ENCODE data around the gene FILIP1. TPM values are rescaled to one million over a fixed set of nuclear protein-coding genes. Genes with fewer than 3 reads are reported as not detected.

FILIP1 gene
- total RNA-seq, 5 donors from 2014 or later (not counting 1 experiment from before 2014, with no cell fraction given), result 0.07 to 0.09 TPM; not detected in 3

- H3K27me3 ChIP-seq (replicated peaks in 1 of 2; ENCODE audit: control insufficient read depth in 2 of 2, extremely low read depth in 1 of 2, insufficient read depth in 2 of 2, low read length in 1 of 2), result peaks cover 3 to 4% of the 10 kb centered on the region in 2 experiments
- peaks cover 4 to 7% (median 5%) of the 10 kb centered on the region in 3 donors for H3K4me1 Mint-ChIP-seq
- CTCF ChIA-PET, result no interaction called here
- peaks cover 0 to 9% of the 10 kb centered on the region in 2 experiments for H3K4me1 ChIP-seq (ENCODE audit: control insufficient read depth in 1 of 2, extremely low read depth in 1 of 2, insufficient read depth in 2 of 2, low read length in 2 of 2)
- H3K36me3 ChIP-seq (ENCODE audit: control insufficient read depth in 2 of 2, extremely low read depth in 1 of 2, insufficient read depth in 1 of 2, low read length in 1 of 2), result no peaks in the 10 kb centered on the region
- H3K4me3 Mint-ChIP-seq, result no peak overlapping the region
- DNase-seq (no peak), ATAC-seq (replicated peaks in 1 of 4) (no peak)
- no peaks in the 10 kb centered on the region for H3K9me3 ChIP-seq
- H3K27ac ChIP-seq (ENCODE audit: low read length), result no peak overlapping the region
- H3K4me3 ChIP-seq (ENCODE audit: control insufficient read depth in 1 of 2, extremely low read depth in 1 of 2, low read length in 1 of 2), result no peak overlapping the region
- no peaks in the 10 kb centered on the region for H3K9me3 Mint-ChIP-seq
- POLR2A ChIA-PET, result interaction anchor here in 1 of 2 donors (0.5 kb wide), 1 partner anchor 115 kb away, joined by 5 read pairs; no protein-coding TSS in a partner anchor
- H3K27ac Mint-ChIP-seq, result no peak overlapping the region
- peaks cover 3 to 12% of the 10 kb centered on the region in 2 donors for H3K27me3 Mint-ChIP-seq
- WGBS (ENCODE audit: insufficient coverage), result 96% methylated on average over 3 of the region's 4 CpGs
- H3K36me3 Mint-ChIP-seq, result no peaks in the 10 kb centered on the region
Measured at GRCh38 chr6:75499640-75500039, 6.0 kb upstream of the FILIP1 start.

GRCh38 chr6:75498862-75499261, 5.3 kb upstream of the FILIP1 start:
- CTCF ChIA-PET, result no interaction called here
- Mint-ChIP-seq H3K36me3 (no peaks in the 10 kb centered on the region), H3K27me3 (peaks cover 8 to 15% of the 10 kb centered on the region in 2 donors), H3K4me1 (peaks cover 4 to 9% (median 5%) of the 10 kb centered on the region in 3 donors), H3K4me3 (no peak overlapping the region), H3K27ac (no peak overlapping the region), H3K9me3 (no peaks in the 10 kb centered on the region)
- no peak overlapping the region for H3K27ac ChIP-seq (ENCODE audit: low read length)
- POLR2A ChIA-PET, result no interaction called here
- peaks cover 3 to 4% of the 10 kb centered on the region in 2 experiments for H3K27me3 ChIP-seq (replicated peaks in 1 of 2; ENCODE audit: control insufficient read depth in 2 of 2, extremely low read depth in 1 of 2, insufficient read depth in 2 of 2, low read length in 1 of 2)
- H3K36me3 ChIP-seq (ENCODE audit: control insufficient read depth in 2 of 2, extremely low read depth in 1 of 2, insufficient read depth in 1 of 2, low read length in 1 of 2), result no peaks in the 10 kb centered on the region
- H3K9me3 ChIP-seq, result no peaks in the 10 kb centered on the region
- ATAC-seq (replicated peaks in 1 of 4) (no peak), DNase-seq (no peak)
- WGBS (ENCODE audit: insufficient coverage), result no CpG with 5 or more reads among the region's 1 CpG
- H3K4me1 ChIP-seq (ENCODE audit: control insufficient read depth in 1 of 2, extremely low read depth in 1 of 2, insufficient read depth in 2 of 2, low read length in 2 of 2), result peaks cover 0 to 9% of the 10 kb centered on the region in 2 experiments
- H3K4me3 ChIP-seq (ENCODE audit: control insufficient read depth in 1 of 2, extremely low read depth in 1 of 2, low read length in 1 of 2), result no peak overlapping the region

- Histone ChIP-seq H3K9me3 (no peaks in the 10 kb centered on the region), H3K36me3 (ENCODE audit: control insufficient read depth in 2 of 2, extremely low read depth in 1 of 2, insufficient read depth in 1 of 2, low read length in 1 of 2) (no peaks in the 10 kb centered on the region), H3K4me3 (ENCODE audit: control insufficient read depth in 1 of 2, extremely low read depth in 1 of 2, low read length in 1 of 2) (no peak overlapping the region), H3K4me1 (ENCODE audit: control insufficient read depth in 1 of 2, extremely low read depth in 1 of 2, insufficient read depth in 2 of 2, low read length in 2 of 2) (peaks cover 0 to 9% of the 10 kb centered on the region in 2 experiments), H3K27me3 (replicated peaks in 1 of 2; ENCODE audit: control insufficient read depth in 2 of 2, extremely low read depth in 1 of 2, insufficient read depth in 2 of 2, low read length in 1 of 2) (peaks cover 4 to 5% of the 10 kb centered on the region in 2 experiments), H3K27ac (ENCODE audit: low read length) (no peak overlapping the region)
- no peak for DNase-seq
- Mint-ChIP-seq H3K36me3 (no peaks in the 10 kb centered on the region), H3K4me3 (no peak overlapping the region), H3K27ac (no peak overlapping the region), H3K27me3 (peaks cover 9 to 20% of the 10 kb centered on the region in 2 donors), H3K9me3 (no peaks in the 10 kb centered on the region), H3K4me1 (peaks cover 4 to 9% (median 5%) of the 10 kb centered on the region in 3 donors)
- ChIA-PET POLR2A (no interaction called here), CTCF (no interaction called here)
- WGBS (ENCODE audit: insufficient coverage), result 100% methylated on average over 2 of the region's 3 CpGs
- ATAC-seq (replicated peaks in 1 of 4), result no peak
Measured at GRCh38 chr6:75497994-75498393, 4.4 kb upstream of the FILIP1 start.

- CTCF ChIA-PET, result interaction anchor here (0.6 kb wide), 3 partner anchors 288 to 1895 kb away, joined by 3 to 6 read pairs (median 3); no protein-coding TSS in a partner anchor
Measured at GRCh38 chr6:75495011-75495410, 1.4 kb upstream of the FILIP1 start.

GRCh38 chr6:75494290-75494689, 690 bp upstream of the FILIP1 start:
- POLR2A ChIA-PET, result interaction anchor here in 1 of 2 donors (0.8 kb wide), 1 partner anchor 42 kb away, joined by 5 read pairs; no protein-coding TSS in a partner anchor
- no peaks in the 10 kb centered on the region for H3K9me3 Mint-ChIP-seq
- Histone ChIP-seq H3K9me3 (no peaks in the 10 kb centered on the region), H3K4me1 (ENCODE audit: control insufficient read depth in 1 of 2, extremely low read depth in 1 of 2, insufficient read depth in 2 of 2, low read length in 2 of 2) (peaks cover 0 to 9% of the 10 kb centered on the region in 2 experiments), H3K4me3 (ENCODE audit: control insufficient read depth in 1 of 2, extremely low read depth in 1 of 2, low read length in 1 of 2) (no peak overlapping the region), H3K36me3 (ENCODE audit: control insufficient read depth in 2 of 2, extremely low read depth in 1 of 2, insufficient read depth in 1 of 2, low read length in 1 of 2) (no peaks in the 10 kb centered on the region), H3K27me3 (replicated peaks in 1 of 2; ENCODE audit: control insufficient read depth in 2 of 2, extremely low read depth in 1 of 2, insufficient read depth in 2 of 2, low read length in 1 of 2) (peaks cover 2 to 4% of the 10 kb centered on the region in 2 experiments), H3K27ac (ENCODE audit: low read length) (no peak overlapping the region)
- H3K36me3 Mint-ChIP-seq, result no peaks in the 10 kb centered on the region
- no CpG with 5 or more reads among the region's 4 CpGs for WGBS (ENCODE audit: insufficient coverage)
- H3K27me3 Mint-ChIP-seq, result peaks cover 17 to 32% of the 10 kb centered on the region in 2 donors
- no peak overlapping the region for H3K4me3 Mint-ChIP-seq
- peaks cover 4 to 9% (median 5%) of the 10 kb centered on the region in 3 donors for H3K4me1 Mint-ChIP-seq
- ATAC-seq (replicated peaks in 1 of 4) (no peak), DNase-seq (no peak)
- H3K27ac Mint-ChIP-seq, result no peak overlapping the region
- CTCF ChIA-PET, result interaction anchor here in 1 of 2 donors (1.0 kb wide), 1 partner anchor 48 kb away, joined by 3 read pairs; no protein-coding TSS in a partner anchor

More at GRCh38 chr6:75495011-75495410, 1.4 kb upstream of the FILIP1 start:
- Histone ChIP-seq H3K9me3 (no peaks in the 10 kb centered on the region), H3K4me3 (ENCODE audit: control insufficient read depth in 1 of 2, extremely low read depth in 1 of 2, low read length in 1 of 2) (no peak overlapping the region), H3K27me3 (replicated peaks in 1 of 2; ENCODE audit: control insufficient read depth in 2 of 2, extremely low read depth in 1 of 2, insufficient read depth in 2 of 2, low read length in 1 of 2) (peaks cover 4 to 5% of the 10 kb centered on the region in 2 experiments), H3K4me1 (ENCODE audit: control insufficient read depth in 1 of 2, extremely low read depth in 1 of 2, insufficient read depth in 2 of 2, low read length in 2 of 2) (peaks cover 0 to 9% of the 10 kb centered on the region in 2 experiments), H3K36me3 (ENCODE audit: control insufficient read depth in 2 of 2, extremely low read depth in 1 of 2, insufficient read depth in 1 of 2, low read length in 1 of 2) (no peaks in the 10 kb centered on the region), H3K27ac (ENCODE audit: low read length) (no peak overlapping the region)
- no peak overlapping the region for H3K27ac Mint-ChIP-seq
- no peaks in the 10 kb centered on the region for H3K36me3 Mint-ChIP-seq
- ATAC-seq (replicated peaks in 1 of 4), result no peak
- WGBS (ENCODE audit: insufficient coverage), result no CpG with 5 or more reads among the region's 1 CpG
- DNase-seq, result no peak
- peaks cover 4 to 9% (median 5%) of the 10 kb centered on the region in 3 donors for H3K4me1 Mint-ChIP-seq
- no peak overlapping the region for H3K4me3 Mint-ChIP-seq
- H3K9me3 Mint-ChIP-seq, result no peaks in the 10 kb centered on the region
- POLR2A ChIA-PET, result interaction anchor here (0.6 to 0.8 kb wide), 2 partner anchors 42 to 251 kb away, joined by 5 read pairs; no protein-coding TSS in a partner anchor
- H3K27me3 Mint-ChIP-seq, result peaks cover 17 to 32% of the 10 kb centered on the region in 2 donors

GRCh38 chr6:75492386-75493153, 1.0 kb downstream of the FILIP1 start:
- Mint-ChIP-seq H3K27ac (no peak overlapping the region), H3K4me3 (no peak overlapping the region), H3K27me3 (peaks cover 25 to 35% of the 10 kb centered on the region in 2 donors), H3K9me3 (no peaks in the 10 kb centered on the region), H3K4me1 (peaks cover 4 to 9% (median 5%) of the 10 kb centered on the region in 3 donors), H3K36me3 (no peaks in the 10 kb centered on the region)
- WGBS (ENCODE audit: insufficient coverage), result no CpG with 5 or more reads among the region's 3 CpGs
- no peak for DNase-seq
- ATAC-seq (replicated peaks in 1 of 4), result no peak
- Histone ChIP-seq H3K9me3 (no peaks in the 10 kb centered on the region), H3K4me3 (ENCODE audit: control insufficient read depth in 1 of 2, extremely low read depth in 1 of 2, low read length in 1 of 2) (no peak overlapping the region), H3K36me3 (ENCODE audit: control insufficient read depth in 2 of 2, extremely low read depth in 1 of 2, insufficient read depth in 1 of 2, low read length in 1 of 2) (no peaks in the 10 kb centered on the region), H3K27me3 (replicated peaks in 1 of 2; ENCODE audit: control insufficient read depth in 2 of 2, extremely low read depth in 1 of 2, insufficient read depth in 2 of 2, low read length in 1 of 2) (peaks cover 3 to 4% of the 10 kb centered on the region in 2 experiments), H3K4me1 (ENCODE audit: control insufficient read depth in 1 of 2, extremely low read depth in 1 of 2, insufficient read depth in 2 of 2, low read length in 2 of 2) (peaks cover 0 to 9% of the 10 kb centered on the region in 2 experiments), H3K27ac (ENCODE audit: low read length) (no peak overlapping the region)
- ChIA-PET POLR2A (no interaction called here), CTCF (interaction anchor here in 1 of 2 donors (0.7 kb wide), 1 partner anchor 282 kb away, joined by 3 read pairs; no protein-coding TSS in a partner anchor)

Data from T-cell (primary cell).